Stimulated activated CD4-positive, alpha-beta T cell treated with anti-CD3 and anti-CD28 coated beads, Interleukin-12 subunit alpha, Interleukin-12 subunit beta, amount 100 ng/mL, for 48 hours (primary cell): ENCODE results near the gene FUS.

Source experiments
- DNase-seq, 3 donors: peaks; one replicate each; pipeline ENCODE4 v3.0.0-alpha.2; 2020; ENCODE audit warnings: low read depth in 2 of 3, low spot score in 1 of 3

The FUS gene

DNA sequence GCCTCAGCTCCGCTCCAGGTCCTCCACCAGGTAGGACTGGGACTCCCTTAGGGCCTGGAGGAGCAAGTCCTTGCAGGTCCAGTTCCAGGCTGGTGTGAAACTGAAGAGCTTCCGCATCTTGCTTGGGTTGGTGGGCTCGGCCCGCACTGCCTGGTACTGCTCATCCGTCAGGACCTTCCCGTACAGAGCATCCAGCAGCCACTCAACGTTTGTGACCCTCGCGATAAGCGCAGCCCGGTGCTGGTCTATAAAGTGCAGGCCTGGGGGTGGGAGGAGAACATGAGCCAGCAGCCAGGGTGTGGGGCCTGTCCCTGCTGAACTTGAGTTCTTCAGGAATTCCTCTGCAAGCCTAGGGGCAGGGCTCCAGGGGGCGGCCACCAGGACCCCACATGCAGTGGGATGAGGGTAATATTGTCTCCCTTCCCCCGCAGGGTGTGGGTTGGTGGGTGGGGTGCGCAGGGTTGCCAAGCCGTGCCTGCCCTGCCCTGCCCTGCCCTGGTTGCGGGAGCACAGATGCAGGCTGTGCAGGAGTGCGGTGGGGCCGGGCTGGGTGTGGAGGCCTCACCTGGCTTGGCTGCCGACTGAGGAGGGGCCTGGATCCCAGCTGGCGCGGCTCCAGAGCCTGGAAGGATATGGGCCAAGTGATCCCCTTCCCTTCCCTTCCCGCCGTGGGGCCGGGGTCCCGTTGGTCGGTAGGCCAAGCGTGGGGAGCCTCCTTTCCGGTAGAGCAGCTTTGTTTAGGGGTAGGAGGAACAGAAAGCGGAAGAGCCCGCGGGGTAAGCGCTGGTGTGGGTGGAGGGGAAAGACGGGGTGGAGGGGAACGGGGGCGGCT is 21.9 kb downstream of the FUS start:
- DNase-seq, result no peak

DNA sequence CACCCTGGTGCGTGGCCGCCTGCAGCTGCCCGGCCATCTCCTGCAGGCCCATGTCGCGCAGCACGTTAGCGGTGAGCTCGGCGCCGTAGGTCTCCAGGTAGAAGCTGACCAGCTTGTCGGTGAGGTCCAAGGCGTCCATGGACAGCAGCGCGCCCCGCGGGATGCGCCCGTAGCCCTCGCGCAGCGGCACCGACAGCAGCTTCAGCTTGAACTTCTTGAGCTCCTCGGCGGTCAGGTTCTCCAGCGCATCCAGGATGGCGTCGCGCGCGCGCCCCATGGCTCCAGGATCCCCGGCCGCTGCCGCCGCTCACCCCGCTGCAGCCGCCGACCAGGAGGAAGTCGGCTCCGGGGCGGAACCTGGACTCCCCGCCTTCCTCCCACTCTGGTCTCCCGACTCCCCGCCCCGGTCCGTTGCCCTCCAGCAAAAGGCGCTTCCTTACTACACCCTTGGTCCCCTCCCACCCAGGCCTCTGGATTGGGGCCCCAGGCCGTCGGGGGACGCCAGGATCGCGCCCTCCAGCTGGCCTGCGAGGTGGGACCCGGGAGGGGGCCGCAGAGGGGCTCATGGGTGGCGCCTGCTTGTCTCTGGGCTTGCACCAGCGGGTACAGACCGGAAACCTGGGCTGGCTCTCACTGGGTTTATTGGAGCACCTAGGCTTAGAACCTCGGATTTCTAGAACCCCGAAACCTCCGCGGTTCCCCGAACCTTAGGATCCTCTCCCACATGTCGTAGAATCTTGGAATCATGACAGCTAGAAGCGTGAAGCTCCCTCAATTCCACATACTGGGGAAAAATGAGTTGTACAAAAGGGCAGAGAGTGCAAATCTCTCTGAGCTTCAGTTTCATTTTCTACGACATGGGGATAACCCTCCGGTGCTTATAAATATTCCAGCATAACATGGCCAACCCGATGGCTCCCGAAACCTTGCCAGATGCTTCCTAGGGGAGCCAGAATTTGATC is 22.8 kb downstream of the FUS start, which contains the start of gene PYCARD:
TSS of gene PYCARD (minus strand) at position 347 of the 962 bp plus-strand sequence. CDS start at position 277, 70 bp downstream.
- no peak for DNase-seq

GRCh38 chr16:31204871-31205666 is 25.1 kb downstream of the FUS start:
- no peak for DNase-seq

- DNase-seq, result no peak
These were observed 26.8 kb downstream of the FUS start for GRCh38 chr16:31206776-31207175.

DNA sequence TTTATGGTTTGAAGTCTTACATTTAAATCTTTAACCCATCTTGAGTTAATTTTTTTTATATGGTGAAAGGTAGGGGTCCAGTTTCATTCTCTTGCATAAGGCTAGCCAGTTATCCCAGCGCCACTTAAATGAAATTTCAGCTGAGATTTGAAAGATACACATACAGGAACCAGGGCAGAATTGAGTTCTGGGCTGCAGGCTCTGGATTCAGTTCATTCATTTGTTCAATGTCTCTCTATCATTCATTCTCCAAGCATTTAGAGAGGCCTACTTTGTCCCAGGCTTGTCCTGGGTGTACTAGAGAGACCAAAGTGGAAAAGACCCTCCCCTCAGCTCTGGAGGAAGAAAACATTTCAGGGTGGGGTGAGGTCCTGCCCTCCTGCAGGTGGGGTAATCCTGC is 33.4 kb downstream of the FUS start:
- no peak for DNase-seq

DNA sequence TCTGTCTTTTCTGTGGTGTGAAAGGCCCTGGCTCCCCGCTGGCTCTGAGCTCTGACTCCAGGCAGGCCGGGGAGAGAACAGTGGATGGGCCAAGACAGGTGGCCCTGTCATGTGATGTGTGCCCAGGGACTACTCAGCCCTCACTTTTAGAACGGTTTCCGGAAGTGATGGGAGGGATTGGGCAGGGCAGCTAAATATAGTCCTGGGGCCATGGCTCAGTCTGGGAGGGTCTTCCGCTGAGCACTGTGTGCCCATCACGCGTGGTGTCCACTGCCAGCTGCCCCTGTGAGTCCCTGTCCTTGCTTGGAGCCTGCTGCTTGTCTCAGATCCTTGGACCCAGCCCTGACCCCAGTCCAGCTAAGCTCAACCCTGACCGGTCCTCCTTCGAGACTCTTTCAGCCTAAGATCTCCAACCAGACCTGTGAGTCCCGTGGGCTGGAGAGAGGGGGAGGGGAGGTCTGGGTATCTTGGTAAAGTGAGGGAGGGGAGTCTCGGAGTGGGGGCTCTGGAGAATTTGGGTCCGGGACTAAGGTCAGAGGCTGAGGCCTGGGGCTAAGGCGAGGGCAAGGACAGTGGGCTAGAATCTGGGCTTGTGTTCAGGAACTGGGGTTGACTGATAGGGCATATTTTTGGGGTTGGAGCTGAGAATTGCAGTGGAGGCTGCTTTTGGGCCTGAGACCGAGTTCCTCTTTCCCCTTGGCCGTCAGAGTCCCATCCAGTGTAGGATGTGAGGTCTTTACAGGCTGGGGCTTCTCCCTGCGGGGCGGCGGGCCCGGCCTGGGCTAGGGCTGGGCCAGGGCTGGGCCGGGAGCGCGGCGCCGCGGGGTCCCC is 34.2 kb downstream of the FUS start, which contains the start of gene TRIM72:
TSS of gene TRIM72 (plus strand) at position 243 of the 831 bp plus-strand sequence. CDS start 620 bp downstream, outside the sequence.
- DNase-seq, result no peak

DNA sequence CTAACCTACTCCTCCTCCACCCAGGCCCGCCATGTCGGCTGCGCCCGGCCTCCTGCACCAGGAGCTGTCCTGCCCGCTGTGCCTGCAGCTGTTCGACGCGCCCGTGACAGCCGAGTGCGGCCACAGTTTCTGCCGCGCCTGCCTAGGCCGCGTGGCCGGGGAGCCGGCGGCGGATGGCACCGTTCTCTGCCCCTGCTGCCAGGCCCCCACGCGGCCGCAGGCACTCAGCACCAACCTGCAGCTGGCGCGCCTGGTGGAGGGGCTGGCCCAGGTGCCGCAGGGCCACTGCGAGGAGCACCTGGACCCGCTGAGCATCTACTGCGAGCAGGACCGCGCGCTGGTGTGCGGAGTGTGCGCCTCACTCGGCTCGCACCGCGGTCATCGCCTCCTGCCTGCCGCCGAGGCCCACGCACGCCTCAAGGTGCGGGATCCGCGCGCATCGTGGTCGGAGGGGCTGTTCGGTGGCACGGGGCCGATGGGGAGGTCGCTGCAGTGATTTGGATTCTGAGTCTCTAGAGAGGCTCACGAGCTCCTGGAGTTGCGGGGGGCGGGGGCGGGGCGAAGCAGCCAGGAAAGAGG is 34.9 kb downstream of the FUS start:
- no peak for DNase-seq

DNA sequence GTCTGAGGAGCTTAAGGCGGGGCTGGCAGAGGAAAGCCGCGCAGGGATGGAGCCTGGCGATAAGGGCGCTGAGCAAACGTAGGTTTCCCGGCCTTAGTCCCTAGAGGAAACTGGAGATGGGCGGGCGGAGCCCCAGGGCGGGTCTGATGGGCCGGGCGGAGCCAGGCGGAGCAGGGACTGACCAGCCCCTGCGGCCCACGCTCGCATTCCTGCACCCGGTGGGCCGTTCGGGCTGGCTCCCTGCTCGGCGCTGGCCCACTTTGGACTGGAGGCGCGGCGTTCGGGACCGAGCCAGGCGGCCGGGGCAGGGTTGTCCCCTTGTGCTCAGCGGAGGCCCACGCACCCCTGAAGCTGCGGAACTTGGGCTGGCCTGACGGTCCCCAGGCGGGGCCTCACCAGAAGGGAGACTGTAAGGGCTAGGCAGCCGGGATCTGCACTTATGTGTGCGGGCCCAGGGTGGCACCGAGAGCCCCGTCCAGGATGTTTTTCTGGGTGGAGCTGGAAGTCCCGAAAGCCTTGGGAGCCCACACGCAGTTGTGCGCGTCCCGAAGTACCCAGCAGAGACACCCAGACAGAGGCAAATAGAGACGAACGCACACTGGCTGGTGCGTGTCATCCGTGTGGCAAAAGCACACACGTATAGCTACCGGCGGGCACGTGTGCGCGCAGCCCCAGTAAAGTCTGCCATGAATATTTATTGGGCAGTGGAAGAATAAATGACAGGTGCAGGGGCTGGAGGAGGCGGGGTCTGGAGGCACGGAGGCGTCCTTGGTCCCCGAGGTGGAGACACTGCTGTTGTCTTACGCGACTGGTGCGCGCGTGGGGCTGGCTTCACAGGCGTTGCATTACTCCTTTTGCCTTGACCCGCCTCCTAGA is 35.6 kb downstream of the FUS start:
- DNase-seq, result no peak

DNA sequence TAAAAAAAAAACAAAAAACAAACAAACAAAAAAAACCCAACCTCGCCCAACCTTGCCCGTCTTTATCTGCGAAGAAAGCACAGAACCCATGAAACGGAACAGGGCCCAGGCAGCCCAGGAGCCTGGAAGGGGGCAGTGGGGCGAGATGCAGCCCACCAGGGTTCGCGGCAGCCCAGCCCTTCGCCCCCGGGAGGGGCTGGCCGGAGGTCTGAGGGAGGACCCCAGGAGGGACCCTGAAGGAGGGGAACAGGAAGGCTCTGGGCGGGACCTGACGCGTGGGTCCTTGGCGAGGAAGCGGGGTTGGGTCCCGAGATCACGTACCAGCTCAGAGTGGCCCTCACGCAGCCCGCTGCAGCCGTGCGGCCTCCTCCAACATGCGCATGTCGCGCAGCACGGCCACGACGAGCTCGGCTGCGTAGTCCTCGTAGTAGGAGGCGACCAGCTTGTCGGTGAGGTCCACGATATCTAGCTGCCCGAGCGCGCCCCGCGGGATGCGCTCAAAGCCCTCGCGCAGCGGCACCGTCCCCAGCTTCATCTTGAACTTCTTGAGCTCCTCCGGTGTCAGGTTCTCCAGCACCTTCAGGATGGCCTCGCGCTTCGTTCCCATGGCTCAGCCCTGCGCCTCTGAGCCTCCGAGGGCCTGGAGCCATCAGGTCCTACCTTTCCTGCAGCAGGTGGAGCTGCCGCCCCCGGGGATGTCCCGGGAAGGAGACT is 36.6 kb downstream of the FUS start, which contains the start of gene PYDC1:
TSS of gene PYDC1 (minus strand) at position 714 of the 714 bp plus-strand sequence. CDS start at position 607, 107 bp downstream.
- no peak for DNase-seq

DNA sequence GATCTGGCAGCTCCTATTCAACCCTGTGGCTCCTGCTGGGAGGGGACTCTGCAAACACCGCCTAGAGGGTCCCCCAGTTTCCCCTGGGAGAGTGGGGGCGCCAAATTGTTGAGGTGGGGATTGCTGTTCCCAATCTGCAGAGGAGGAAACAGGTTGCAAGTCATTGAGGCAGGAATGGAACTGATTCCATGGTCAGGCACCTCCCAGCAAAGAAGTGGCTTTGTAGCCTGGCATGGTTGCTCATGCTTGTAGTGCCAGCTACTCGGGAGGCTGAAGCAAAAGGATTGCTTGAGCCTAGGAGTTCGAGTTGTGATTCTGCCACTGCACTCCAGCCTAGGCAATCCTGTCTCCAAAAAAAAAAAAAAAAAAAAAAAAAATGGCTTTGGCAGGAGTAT is 37.2 kb downstream of the FUS start:
- DNase-seq, result no peak

GRCh38 chr16:31219154-31219741 is 39.3 kb downstream of the FUS start:
- no peak for DNase-seq

GRCh38 chr16:31221357-31222160 is 41.6 kb downstream of the FUS start:
- DNase-seq, result no peak

DNA sequence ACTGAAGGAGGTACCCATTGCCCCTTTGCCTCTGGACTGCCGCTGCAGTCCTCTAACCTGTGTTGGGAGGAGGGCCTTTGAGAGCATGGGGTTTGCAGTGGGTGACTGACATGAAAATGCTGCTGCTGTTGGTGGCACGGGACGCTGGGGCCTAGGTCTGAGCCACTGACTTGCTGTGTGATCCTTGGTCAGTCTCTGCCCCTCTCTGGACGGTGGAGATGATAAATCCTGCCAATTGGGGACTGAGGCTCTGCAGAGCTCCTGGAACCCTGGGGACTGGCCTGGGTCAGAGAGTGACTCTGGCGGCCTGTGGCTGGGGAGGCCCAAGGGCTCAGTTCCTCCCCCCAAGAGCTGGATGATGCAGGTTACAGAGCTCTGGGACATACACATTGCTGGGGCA is 43.1 kb downstream of the FUS start:
- no peak for DNase-seq

GRCh38 chr16:31224092-31224955 is 44.4 kb downstream of the FUS start:
- no peak for DNase-seq

DNA sequence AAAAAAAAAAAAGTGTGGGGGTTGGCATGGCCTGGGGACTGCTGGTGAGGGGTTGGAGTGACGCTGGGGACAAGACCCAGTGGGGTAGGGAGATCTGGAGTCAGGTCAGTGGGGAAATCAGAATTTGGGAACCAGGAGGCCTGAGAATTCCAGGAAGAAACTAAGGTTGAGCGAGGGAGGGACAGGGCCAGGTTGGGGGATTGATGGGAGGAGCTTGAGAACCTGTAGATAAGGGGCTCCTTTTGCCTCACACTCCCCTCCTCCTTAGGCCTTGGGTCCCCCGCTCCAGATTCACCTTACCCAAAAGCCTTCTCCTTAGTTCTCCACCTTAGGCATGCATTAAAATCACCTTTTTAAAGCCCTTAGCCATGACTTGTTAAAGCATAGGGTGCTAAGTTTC is 45.3 kb downstream of the FUS start:
- DNase-seq, result no peak

- no peak for DNase-seq
These were observed 48.3 kb downstream of the FUS start for GRCh38 chr16:31228206-31228605.
